A549 (cell line): ENCODE data around the gene ADIRF. TPM values are rescaled to one million over a fixed set of nuclear protein-coding genes. Genes with fewer than 3 reads are reported as not detected.
"Not testable (repeated sequence)": the region's sequence is repeated elsewhere in the genome, so short reads cannot be mapped to it uniquely, and the experiment has no call there.

Experiments
- ATAC-seq, 2 experiments: fragments of 200-7000 bp in 1 of 2; fragments of >200 bp in 1 of 2; cut with Nextera tagmentation in 1 of 2; cut with Tn5 transposase in 1 of 2; 3 replicates each; pipeline versions ENCODE4 v1.8.0 to v1.9.1; 2018 to 2020; ENCODE audit warnings: mild to moderate bottlenecking in 1 of 2, moderate library complexity in 1 of 2
- CTCF ChIA-PET: fragments of 300-600 bp; sonication (Branson Sonifier 250); formaldehyde crosslinking; extraction: SDS; loops from one replicate; lab custom pipeline; 2021; ENCODE audit warnings: antibody characterized with exemption, inconsistent platforms; lab: Yijun Ruan, JAX
- POLR2A ChIA-PET: fragments of 350-600 bp; formaldehyde crosslinking; extraction: SDS; loops from one replicate; lab custom pipeline; 2021; ENCODE audit warnings: antibody characterized with exemption, inconsistent platforms; lab: Yijun Ruan, JAX
- DNase-seq, 2 experiments: peaks; one replicate each; pipeline versions ENCODE4 v3.0.0 to v3.0.0-alpha.2; 2011 to 2016; ENCODE audit warnings: low read depth in 1 of 2, low spot score in 1 of 2
- FAIRE-seq: peaks from 2 replicates; lab custom pipeline; 2011; peaks lifted over from hg19 to GRCh38; lab: Jason Lieb, UNC
- H3K27ac ChIP-seq, 2 experiments: fragments of >200 bp; sonication (Bioruptor Twin); formaldehyde crosslinking; 3 replicates each; pipeline ENCODE4 v1.5.1; 2016 to 2017
- H3K4me1 ChIP-seq: fragments of >200 bp; sonication (Bioruptor Twin); formaldehyde crosslinking; 3 replicates; pipeline ENCODE4 v1.6.1; 2016
- H3K4me2 ChIP-seq: fragments of >200 bp; sonication (Bioruptor Twin); formaldehyde crosslinking; 3 replicates; pipeline ENCODE4 v1.6.1; 2016
- H3K4me3 ChIP-seq: fragments of >200 bp; sonication (Bioruptor Twin); formaldehyde crosslinking; 3 replicates; pipeline ENCODE4 v1.5.1; 2016
- H3K9me3 ChIP-seq: fragments of >200 bp; sonication (Bioruptor Twin); formaldehyde crosslinking; 3 replicates; pipeline ENCODE4 v1.6.1; 2016
- ATOH8 ChIP-seq: fragments of 250-450 bp; sonication (Bioruptor Pico); IDR thresholded peaks from 2 replicates; pipeline ENCODE4 v1.5.0; 2020; ENCODE audit warnings: low read depth, mild to moderate bottlenecking, moderate library complexity
- CBX8 ChIP-seq: fragments of 200-600 bp; sonication (generic); IDR thresholded peaks from 2 replicates; pipeline ENCODE4 v1.6.1; 2016
- CEBPB ChIP-seq, 2 experiments: fragments of >200 bp in 1 of 2; sonication (Bioruptor Twin) in 1 of 2; formaldehyde crosslinking in 1 of 2; IDR thresholded peaks; 2 replicates each; pipeline ENCODE4 v1.6.1; 2012 to 2016
- CHD2 ChIP-seq: fragments of 150-350 bp; IDR thresholded peaks from 2 replicates; pipeline ENCODE4 v1.6.1; 2014; ENCODE audit warnings: low read length; ENCODE audit not compliant: partially characterized antibody
- CHD4 ChIP-seq: fragments of 200-600 bp; sonication (generic); IDR thresholded peaks from 2 replicates; pipeline ENCODE4 v1.6.1; 2016; ENCODE audit warnings: antibody characterized with exemption, mild to moderate bottlenecking, borderline replicate concordance
- EHF ChIP-seq: fragments of 250-450 bp; sonication (Bioruptor Pico); IDR thresholded peaks from 2 replicates; pipeline ENCODE4 v1.5.0; 2020; ENCODE audit warnings: mild to moderate bottlenecking
- EHMT2 ChIP-seq: fragments of 200-600 bp; sonication (generic); IDR thresholded peaks from 2 replicates; pipeline ENCODE4 v1.6.1; 2016; ENCODE audit warnings: antibody characterized with exemption, low read depth, mild to moderate bottlenecking, moderate library complexity
- FOSL2 ChIP-seq, 2 experiments: fragments of 450-650 bp in 1 of 2; fragments of >200 bp in 1 of 2; sonication (Bioruptor Twin) in 1 of 2; formaldehyde crosslinking; IDR thresholded peaks; 2 replicates each; pipeline versions ENCODE4 v1.5.0 to v1.6.1; 2016 to 2020; ENCODE audit warnings: mild to moderate bottlenecking in 1 of 2, moderate library complexity in 1 of 2
- HDAC2 ChIP-seq: fragments of 200-600 bp; sonication (generic); IDR thresholded peaks from 2 replicates; pipeline ENCODE4 v1.6.1; 2016
- HEYL ChIP-seq: fragments of 250-450 bp; sonication (Bioruptor Pico); IDR thresholded peaks from 2 replicates; pipeline ENCODE4 v1.8.0; 2021; ENCODE audit warnings: mild to moderate bottlenecking, moderate library complexity
- HOXA7 ChIP-seq: fragments of 250-450 bp; sonication (Bioruptor Pico); IDR thresholded peaks from 2 replicates; pipeline ENCODE4 v1.5.0; 2020; ENCODE audit warnings: mild to moderate bottlenecking, moderate library complexity
- JUNB ChIP-seq: fragments of >200 bp; sonication (Bioruptor Twin); formaldehyde crosslinking; IDR thresholded peaks from 2 replicates; pipeline ENCODE4 v1.6.1; 2016
- KDM5A ChIP-seq: fragments of 200-600 bp; sonication (generic); IDR thresholded peaks from 2 replicates; pipeline ENCODE4 v1.6.1; 2016; ENCODE audit warnings: antibody characterized with exemption, mild to moderate bottlenecking
- MAX ChIP-seq: IDR thresholded peaks from 2 replicates; pipeline ENCODE4 v1.6.1; 2012
- NR3C1 ChIP-seq: fragments of >200 bp; sonication (Bioruptor Twin); formaldehyde crosslinking; IDR thresholded peaks from 3 replicates; pipeline ENCODE4 v1.6.1; 2017
- PHF8 ChIP-seq: fragments of 200-600 bp; sonication (generic); IDR thresholded peaks from 2 replicates; pipeline ENCODE4 v1.6.1; 2016; ENCODE audit warnings: low read depth, mild to moderate bottlenecking, antibody characterized with exemption, moderate library complexity, borderline replicate concordance
- RARB ChIP-seq: fragments of 250-450 bp; sonication (Bioruptor Pico); IDR thresholded peaks from 2 replicates; pipeline ENCODE4 v1.8.0; 2021; ENCODE audit warnings: mild to moderate bottlenecking, moderate library complexity
- RCOR1 ChIP-seq: fragments of 150-350 bp; IDR thresholded peaks from 2 replicates; pipeline ENCODE4 v1.6.1; 2014; ENCODE audit warnings: antibody characterized with exemption, low read length, low read depth
- REST ChIP-seq: fragments of 200-600 bp; sonication (generic); IDR thresholded peaks from 2 replicates; pipeline ENCODE4 v1.6.1; 2016; ENCODE audit warnings: antibody characterized with exemption, mild to moderate bottlenecking, moderate library complexity
- SMC3 ChIP-seq: fragments of >200 bp; sonication (Bioruptor Twin); formaldehyde crosslinking; IDR thresholded peaks from 3 replicates; pipeline ENCODE4 v1.6.1; 2018; ENCODE audit warnings: inconsistent platforms
- TFCP2L1 ChIP-seq: fragments of 250-450 bp; sonication (Bioruptor Pico); IDR thresholded peaks from 2 replicates; pipeline ENCODE4 v1.5.0; 2021; ENCODE audit warnings: mild to moderate bottlenecking
- TP53 ChIP-seq: fragments of 250-450 bp; sonication (Bioruptor Pico); IDR thresholded peaks from 2 replicates; pipeline ENCODE4 v1.5.0; 2021; ENCODE audit warnings: mild to moderate bottlenecking, moderate library complexity
- USF2 ChIP-seq: fragments of 450-650 bp; IDR thresholded peaks from 2 replicates; pipeline ENCODE4 v1.6.1; 2014; ENCODE audit warnings: antibody characterized with exemption
- ZNF302 ChIP-seq: fragments of 250-450 bp; sonication (Bioruptor Pico); IDR thresholded peaks from 2 replicates; pipeline ENCODE4 v1.9.0; 2021; ENCODE audit warnings: inconsistent platforms, mild to moderate bottlenecking, moderate library complexity
- ZSCAN20 ChIP-seq: fragments of 250-450 bp; sonication (Bioruptor Pico); IDR thresholded peaks from 2 replicates; pipeline ENCODE4 v1.8.0; 2022; ENCODE audit warnings: mild to moderate bottlenecking, moderate library complexity
- WGBS: methylation state at CpG from one replicate; pipeline ENCODE4 v1.1.6; 2017; ENCODE audit errors: missing lambda C conversion rate; 5-methylcytosine and 5-hydroxymethylcytosine counted together
- polyA plus RNA-seq, 4 experiments: library from polyadenylated mRNA; depleted of rRNA in 3 of 4; stranded (reverse); fragments of >200 nt; fragmentation: RNase III in 1 of 4; extraction: RNeasy Plus Mini Kit Qiagen cat#74134 plus additional on column Dnase treatment in 1 of 4; gene quantifications; 2 replicates in 3 of 4; 3 replicates in 1 of 4; pipeline ENCODE4 v1.2.3, GENCODE V29; 2011 to 2017
- TF ChIP-seq, protein P1 (sequence below): fragments of 250-450 bp; sonication (Bioruptor Pico); IDR thresholded peaks from 2 replicates; pipeline ENCODE4 v1.5.0; 2021; ENCODE audit warnings: mild to moderate bottlenecking, moderate library complexity, borderline replicate concordance

Gene ADIRF
- polyA plus RNA-seq, 2 of the 4 experiments (the other 2 are of a cell fraction): not detected

GRCh38 chr10:86938260-86938659 lies 30.0 kb upstream of the ADIRF start:
- Histone ChIP-seq H3K27ac (no peak overlapping the region), H3K4me3 (no peak overlapping the region), H3K4me1 (no peaks in the 10 kb centered on the region), H3K4me2 (no peak overlapping the region), H3K9me3 (no peaks in the 10 kb centered on the region)
- WGBS: 97% methylated on average over 2 of the region's 2 CpGs
- DNase-seq (no peak), FAIRE-seq (no peak), ATAC-seq (no peak)
- TF ChIP-seq HOXA7 (CRISPR knock-in tag) (no peak), RCOR1 (no peak), CEBPB (IDR thresholded peaks at IDR 0.05) (no peak), REST (no peak), CHD2 (no peak), FOSL2 (IDR thresholded peaks at IDR 0.05) (no peak), FOSL2 (CRISPR knock-in tag; IDR thresholded peaks at IDR 0.05) (no peak), KDM5A (no peak), CBX8 (no peak), PHF8 (no peak), USF2 (no peak), MAX (no peak), JUNB (no peak), HDAC2 (no peak)
- ChIA-PET POLR2A (interaction anchor here (0.9 kb wide), 1 partner anchor 32 kb away, joined by 6 read pairs; no protein-coding TSS in a partner anchor), CTCF (interaction anchor here (0.7 to 4.9 kb wide), 21 partner anchors 12 to 1125 kb away, joined by 3 to 57 read pairs (median 5); partner anchors contain the start of genes ADIRF, GLUD1, MMRN2 and SHLD2)

DNA sequence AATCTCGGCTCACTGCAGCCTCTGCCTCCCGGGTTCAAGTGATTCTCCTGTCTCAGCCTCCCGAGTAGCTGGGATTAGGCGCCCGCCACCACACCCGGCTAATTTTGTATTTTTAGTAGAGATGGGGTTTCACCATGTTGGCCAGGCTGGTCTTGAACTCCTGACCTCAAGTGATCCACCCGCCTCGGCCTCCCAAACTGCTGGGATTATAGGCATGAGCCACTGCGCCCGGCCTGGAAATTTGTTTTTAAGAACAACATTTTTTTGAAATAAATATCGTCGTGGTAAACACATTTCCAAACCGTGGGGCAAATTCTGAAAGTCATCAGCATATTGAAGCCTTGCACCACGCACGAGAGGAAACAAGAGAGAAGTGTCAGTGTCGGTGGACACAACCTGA lies 28.2 kb upstream of the ADIRF start:
- H3K9me3 ChIP-seq, POLR2A ChIA-PET, ATAC-seq, FAIRE-seq, DNase-seq, H3K4me1 ChIP-seq, H3K4me3 ChIP-seq: not testable (repeated sequence)
- 71% methylated on average over 16 of the region's 16 CpGs for WGBS
- CTCF ChIA-PET: interaction anchor here (0.5 to 4.9 kb wide), 32 partner anchors 8 to 654 kb away, joined by 3 to 57 read pairs (median 3); partner anchors contain the start of genes ADIRF, MMRN2, SNCG and WAPL
- peak overlapping the region; percentile 87 for H3K4me2 ChIP-seq
- H3K27ac ChIP-seq: peak overlapping the region in 1 of 2 experiments; percentile 84; a peak in 3 of 6 replicates

DNA sequence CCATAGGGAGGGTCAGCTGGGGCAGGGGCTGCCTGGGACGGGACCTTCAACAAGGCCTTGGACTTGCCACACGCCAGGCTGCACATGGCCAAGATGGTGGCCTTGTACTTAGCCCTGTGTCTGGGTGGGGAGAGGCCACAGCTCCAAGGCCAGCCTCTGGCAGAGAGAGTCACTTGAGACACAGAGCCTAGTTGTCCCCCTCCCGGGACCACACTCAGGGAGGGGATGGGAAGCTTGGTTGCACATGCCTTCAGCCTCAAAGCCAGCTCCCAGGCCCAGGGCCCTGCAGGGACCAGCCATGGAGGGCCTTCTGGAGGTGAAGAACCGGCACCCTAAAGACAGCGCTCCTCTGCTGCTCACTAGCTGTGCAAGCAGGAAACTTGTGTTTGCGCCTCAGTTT lies 27.6 kb upstream of the ADIRF start:
- WGBS: 91% methylated on average over 5 of the region's 6 CpGs
- TF ChIP-seq NR3C1 (no peak), CHD4 (no peak), EHF (no peak), RCOR1 (no peak), EHMT2 (no peak), CHD2 (no peak), ZNF302 (CRISPR knock-in tag) (no peak), HEYL (CRISPR knock-in tag) (no peak), TFCP2L1 (no peak), HOXA7 (CRISPR knock-in tag) (no peak), ATOH8 (CRISPR knock-in tag) (no peak), TP53 (CRISPR knock-in tag) (no peak), CBX8 (no peak), SMC3 (no peak), FOSL2 (IDR thresholded peaks at IDR 0.05) (no peak), FOSL2 (CRISPR knock-in tag; IDR thresholded peaks at IDR 0.05) (no peak), RARB (CRISPR knock-in tag) (no peak), ZSCAN20 (CRISPR knock-in tag) (no peak), JUNB (no peak)
- TF ChIP-seq, protein P1, sequence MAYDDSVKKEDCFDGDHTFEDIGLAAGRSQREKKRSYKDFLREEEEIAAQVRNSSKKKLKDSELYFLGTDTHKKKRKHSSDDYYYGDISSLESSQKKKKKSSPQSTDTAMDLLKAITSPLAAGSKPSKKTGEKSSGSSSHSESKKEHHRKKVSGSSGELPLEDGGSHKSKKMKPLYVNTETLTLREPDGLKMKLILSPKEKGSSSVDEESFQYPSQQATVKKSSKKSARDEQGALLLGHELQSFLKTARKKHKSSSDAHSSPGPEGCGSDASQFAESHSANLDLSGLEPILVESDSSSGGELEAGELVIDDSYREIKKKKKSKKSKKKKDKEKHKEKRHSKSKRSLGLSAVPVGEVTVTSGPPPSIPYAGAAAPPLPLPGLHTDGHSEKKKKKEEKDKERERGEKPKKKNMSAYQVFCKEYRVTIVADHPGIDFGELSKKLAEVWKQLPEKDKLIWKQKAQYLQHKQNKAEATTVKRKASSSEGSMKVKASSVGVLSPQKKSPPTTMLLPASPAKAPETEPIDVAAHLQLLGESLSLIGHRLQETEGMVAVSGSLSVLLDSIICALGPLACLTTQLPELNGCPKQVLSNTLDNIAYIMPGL (CRISPR knock-in tag): no peak
- TF ChIP-seq, all 56 proteins: peak for 0
- no peak for ATAC-seq
- no peaks in the 10 kb centered on the region for H3K9me3 ChIP-seq
- H3K4me1 ChIP-seq: 0 out of 3 replicates have a peak, but pooled peaks cover 4% of the 10 kb centered on the region
- no peak overlapping the region for H3K4me2 ChIP-seq
- ChIA-PET CTCF (interaction anchor here (0.9 to 4.9 kb wide), 12 partner anchors 9 to 563 kb away, joined by 3 to 57 read pairs (median 4); partner anchors contain the start of genes ADIRF and SNCG), POLR2A (interaction anchor here (0.6 kb wide), 1 partner anchor 149 kb away, joined by 8 read pairs; no protein-coding TSS in a partner anchor)
- no peak overlapping the region for H3K27ac ChIP-seq
- DNase-seq: no peak
- no peak overlapping the region for H3K4me3 ChIP-seq
- FAIRE-seq: no peak
